Ovary (tissue), 3 donors: ENCODE measurements around the gene GABRB1.

Experiments used
- CTCF ChIP-seq, 3 donors: fragments of 450-650 bp in 2 of 3; fragments of 200-600 bp in 1 of 3; IDR thresholded peaks; one replicate each; pipeline versions ENCODE4 v1.5.1 to v1.8.0; 2016 to 2022; ENCODE audit warnings: antibody characterized with exemption in 3 of 3, mild to moderate bottlenecking in 1 of 3
- EP300 ChIP-seq: sonication (generic); formaldehyde crosslinking; IDR thresholded peaks from one replicate; pipeline ENCODE4 v1.6.1; 2017; ENCODE audit warnings: antibody characterized with exemption
- POLR2A ChIP-seq: fragments of 450-650 bp; IDR thresholded peaks from one replicate; pipeline ENCODE4 v1.6.1; 2017; ENCODE audit warnings: antibody characterized with exemption, mild to moderate bottlenecking, moderate library complexity
- donor health status: DM: no; HTN: no; CAD: no.

- TF ChIP-seq CTCF (IDR thresholded peaks at IDR 0.05), result no peak
- no peak for TF ChIP-seq POLR2A
- TF ChIP-seq EP300, result no peak
Observed at GRCh38 chr4:46993075-46994006, 38.0 kb upstream of the GABRB1 start, which contains the start of gene GABRA4.
